Gastrocnemius medialis (tissue), 4 donors: ENCODE data around the gene AUTS2.

Source experiments
- CTCF ChIP-seq, 5 experiments: fragments of 450-650 bp in 3 of 5; fragments of 200-600 bp in 2 of 5; sonication (generic) in 2 of 5; IDR thresholded peaks in 4 of 5; conservative IDR thresholded peaks in 1 of 5; 1 replicate in 4 of 5; 2 replicates in 1 of 5; pipeline ENCODE4 v1.5.1; 2016 to 2019; ENCODE audit warnings: antibody characterized with exemption in 5 of 5, mild to moderate bottlenecking in 3 of 5, moderate library complexity in 3 of 5
- POLR2A ChIP-seq, 2 donors: fragments of 450-650 bp; IDR thresholded peaks; one replicate each; pipeline ENCODE4 v1.6.1; 2017; ENCODE audit warnings: antibody characterized with exemption in 2 of 2, mild to moderate bottlenecking in 2 of 2, moderate library complexity in 2 of 2

GRCh38 chr7:69553190-69553589 is 45.1 kb upstream of the AUTS2 start:
- no peak for TF ChIP-seq CTCF (IDR thresholded peaks at IDR 0.05 in 4 of 5, conservative IDR thresholded peaks at IDR 0.05 in 1 of 5)
- no peak for TF ChIP-seq POLR2A (IDR thresholded peaks at IDR 0.05)
